Kidney (tissue), 14 donors: ENCODE results near the gene UBA1. TPM values are rescaled to one million over a fixed set of nuclear protein-coding genes. Genes with fewer than 3 reads are reported as not detected.

Source experiments
- DNase-seq, 5 donors: peaks; one replicate each; pipeline ENCODE4 v3.0.0-alpha.2; 2013 to 2020
- FAIRE-seq: peaks from 2 replicates; lab custom pipeline; 2012; peaks lifted over from hg19 to GRCh38; lab: Jason Lieb, UNC
- H3K27ac ChIP-seq, 2 donors: one replicate each; pipeline ENCODE4 v1.7.0; 2013; ENCODE audit warnings: low read depth in 2 of 2, low read length in 2 of 2, inconsistent platforms in 1 of 2
- H3K27me3 ChIP-seq: one replicate; pipeline ENCODE4 v1.7.1; 2013; ENCODE audit warnings: low read length, inconsistent platforms; ENCODE audit not compliant: control insufficient read depth, insufficient read depth
- H3K36me3 ChIP-seq, 3 donors: one replicate each; pipeline versions ENCODE4 v1.7.0 to v1.7.1; 2013; ENCODE audit warnings: low read length in 3 of 3, control low read depth in 1 of 3, inconsistent platforms in 1 of 3; ENCODE audit not compliant: insufficient read depth in 3 of 3, control insufficient read depth in 2 of 3
- H3K4me1 ChIP-seq, 3 donors: one replicate each; pipeline versions ENCODE4 v1.7.0 to v1.7.1; 2013; ENCODE audit warnings: low read length in 3 of 3, inconsistent platforms in 1 of 3, low read depth in 1 of 3; ENCODE audit not compliant: control insufficient read depth in 2 of 3, insufficient read depth in 2 of 3
- H3K4me3 ChIP-seq, 3 donors: one replicate each; pipeline versions ENCODE4 v1.7.0 to v1.8.1; 2013; ENCODE audit warnings: low read length in 3 of 3, control low read depth in 1 of 3, inconsistent platforms in 1 of 3
- H3K9ac ChIP-seq, 3 donors: one replicate each; pipeline versions ENCODE4 v1.7.0 to v1.7.1; 2013; ENCODE audit warnings: low read length in 3 of 3, control low read depth in 1 of 3, inconsistent platforms in 1 of 3
- H3K9me3 ChIP-seq, 3 donors: one replicate each; pipeline versions ENCODE4 v1.7.0 to v1.7.1; 2013; ENCODE audit warnings: low read length in 3 of 3, control low read depth in 1 of 3, inconsistent platforms in 1 of 3; ENCODE audit not compliant: control insufficient read depth in 2 of 3, insufficient read depth in 1 of 3
- intact Hi-C: fragments of 100-400 bp; cut with DNase I; formaldehyde crosslinking; loops from one replicate; pipeline ENCODE4 v1.11.1; 2022
- polyA plus RNA-seq: library from polyadenylated mRNA; stranded (reverse); fragments of 350-450 nt; fragmentation: Illumina TruSeq; extraction: RNeasy Lipid Tissue Mini Kit (QIAGEN cat#74804); gene quantifications from one replicate; pipeline ENCODE4 v1.2.3, GENCODE V29; 2014; ENCODE audit warnings: low read depth, low replicate concordance; ENCODE audit not compliant: insufficient read depth
- total RNA-seq: library from RNA; stranded (reverse); fragmentation: NEBNext Ultra II Directional; extraction: Animal tissue kit (Norgen Biotek cat#: 25700); gene quantifications from one replicate; pipeline ENCODE4 v1.2.1, GENCODE V29; 2021
- TF ChIP-seq, protein P1 (sequence below): IDR thresholded peaks from 3 replicates; pipeline ENCODE4 v1.5.1; 2012; ENCODE audit warnings: mild to moderate bottlenecking, moderate library complexity, borderline replicate concordance; ENCODE audit not compliant: insufficient read depth; ENCODE audit errors: extremely low read depth
- donor health status: control.
- donor health status: control.
- donor health status: control.
- donor health status: control.
- donor health status: control.
- donor health status: DM: yes; HTN: yes; CAD: no.
- donor health status: Normal renal cell carcinoma (clear cell type).

The UBA1 gene
- total and polyA plus RNA-seq, 2 donors from 2014 or later, result 155 to 218 TPM

GRCh38 chrX:47144626-47145394, 48.8 kb upstream of the UBA1 start, which contains the start of the genes NDUFB11 and RBM10:
TSS of gene NDUFB11 (minus strand) at chrX:47144702. CDS start at chrX:47144679, 23 bp downstream.
TSS of gene RBM10 (plus strand) at chrX:47145221. CDS start at chrX:47147482, 2,261 bp downstream.
- Histone ChIP-seq H3K4me3 (peak within 1 kb of the TSS; percentile 88 to 94 (median 93)), H3K27ac (peak within 1 kb of the TSS; percentile 92 to 96), H3K4me1 (peaks cover 0 to 17% (median 0%) of the 10 kb centered on the region in 3 donors), H3K27me3 (no peaks in the 10 kb centered on the region), H3K36me3 (peaks cover 0 to 2% (median 0%) of the 10 kb centered on the region in 3 donors), H3K9me3 (no peaks in the 10 kb centered on the region), H3K9ac (peak within 1 kb of the TSS; percentile 73 to 95 (median 75))
- intact Hi-C loops, result no loop called here
- DNase-seq (peak; percentile 94 to 98 (median 96)), FAIRE-seq (peak; percentile 92)
- TF ChIP-seq, protein P1, sequence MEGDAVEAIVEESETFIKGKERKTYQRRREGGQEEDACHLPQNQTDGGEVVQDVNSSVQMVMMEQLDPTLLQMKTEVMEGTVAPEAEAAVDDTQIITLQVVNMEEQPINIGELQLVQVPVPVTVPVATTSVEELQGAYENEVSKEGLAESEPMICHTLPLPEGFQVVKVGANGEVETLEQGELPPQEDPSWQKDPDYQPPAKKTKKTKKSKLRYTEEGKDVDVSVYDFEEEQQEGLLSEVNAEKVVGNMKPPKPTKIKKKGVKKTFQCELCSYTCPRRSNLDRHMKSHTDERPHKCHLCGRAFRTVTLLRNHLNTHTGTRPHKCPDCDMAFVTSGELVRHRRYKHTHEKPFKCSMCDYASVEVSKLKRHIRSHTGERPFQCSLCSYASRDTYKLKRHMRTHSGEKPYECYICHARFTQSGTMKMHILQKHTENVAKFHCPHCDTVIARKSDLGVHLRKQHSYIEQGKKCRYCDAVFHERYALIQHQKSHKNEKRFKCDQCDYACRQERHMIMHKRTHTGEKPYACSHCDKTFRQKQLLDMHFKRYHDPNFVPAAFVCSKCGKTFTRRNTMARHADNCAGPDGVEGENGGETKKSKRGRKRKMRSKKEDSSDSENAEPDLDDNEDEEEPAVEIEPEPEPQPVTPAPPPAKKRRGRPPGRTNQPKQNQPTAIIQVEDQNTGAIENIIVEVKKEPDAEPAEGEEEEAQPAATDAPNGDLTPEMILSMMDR, result peak; percentile 66

DNA sequence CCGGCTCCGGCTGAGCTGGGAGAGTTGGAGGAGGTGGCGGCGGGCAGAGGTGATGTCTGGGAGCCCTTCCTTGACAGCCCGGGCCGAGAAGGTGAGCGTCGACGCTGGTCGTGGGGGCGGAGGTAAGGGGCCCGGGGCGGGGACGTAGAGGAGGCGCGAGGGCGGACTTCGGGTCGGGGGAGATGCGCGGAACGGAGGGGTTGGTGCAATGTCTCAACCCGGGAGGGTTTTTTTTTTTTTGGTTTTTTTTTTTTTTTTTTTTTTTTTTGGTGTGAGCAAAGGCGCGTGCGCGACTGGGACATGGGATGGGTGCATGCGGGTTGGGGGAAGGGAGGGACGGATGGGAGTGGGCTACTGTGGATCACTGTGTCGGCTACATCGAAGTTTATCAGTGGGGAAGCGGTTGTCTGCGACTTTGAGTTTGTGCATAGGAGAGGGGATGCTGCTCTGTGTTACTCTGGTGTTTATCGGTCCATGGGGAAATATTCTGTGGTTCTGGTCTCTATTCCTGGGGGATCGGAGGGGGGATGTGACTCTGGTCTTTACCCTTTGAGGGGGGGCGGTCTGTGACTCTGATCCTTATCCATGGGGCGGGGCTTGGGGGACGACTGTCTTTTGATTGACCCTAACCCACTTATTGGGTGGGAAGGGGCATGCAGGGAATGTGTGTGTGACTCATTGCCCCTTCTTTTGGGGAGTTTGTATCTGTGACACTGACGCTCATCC, 48.1 kb upstream of the UBA1 start:
- intact Hi-C loops, result no loop called here
- no peak for FAIRE-seq
- peaks cover 0 to 17% (median 0%) of the 10 kb centered on the region in 3 donors for H3K4me1 ChIP-seq
- H3K27me3 ChIP-seq, result no peaks in the 10 kb centered on the region
- H3K4me3 ChIP-seq, result peak overlapping the region; percentile 72 to 93 (median 80)
- H3K9ac ChIP-seq, result peak overlapping the region; percentile 43 to 82 (median 75)
- H3K9me3 ChIP-seq, result no peaks in the 10 kb centered on the region
- H3K36me3 ChIP-seq, result peaks cover 0 to 3% (median 0%) of the 10 kb centered on the region in 3 donors
- DNase-seq, result peak in 4 of 5 donors; percentile 36 to 58 (median 44)
- TF ChIP-seq, protein P1, result no peak
- peak overlapping the region; percentile 92 to 95 for H3K27ac ChIP-seq

DNA sequence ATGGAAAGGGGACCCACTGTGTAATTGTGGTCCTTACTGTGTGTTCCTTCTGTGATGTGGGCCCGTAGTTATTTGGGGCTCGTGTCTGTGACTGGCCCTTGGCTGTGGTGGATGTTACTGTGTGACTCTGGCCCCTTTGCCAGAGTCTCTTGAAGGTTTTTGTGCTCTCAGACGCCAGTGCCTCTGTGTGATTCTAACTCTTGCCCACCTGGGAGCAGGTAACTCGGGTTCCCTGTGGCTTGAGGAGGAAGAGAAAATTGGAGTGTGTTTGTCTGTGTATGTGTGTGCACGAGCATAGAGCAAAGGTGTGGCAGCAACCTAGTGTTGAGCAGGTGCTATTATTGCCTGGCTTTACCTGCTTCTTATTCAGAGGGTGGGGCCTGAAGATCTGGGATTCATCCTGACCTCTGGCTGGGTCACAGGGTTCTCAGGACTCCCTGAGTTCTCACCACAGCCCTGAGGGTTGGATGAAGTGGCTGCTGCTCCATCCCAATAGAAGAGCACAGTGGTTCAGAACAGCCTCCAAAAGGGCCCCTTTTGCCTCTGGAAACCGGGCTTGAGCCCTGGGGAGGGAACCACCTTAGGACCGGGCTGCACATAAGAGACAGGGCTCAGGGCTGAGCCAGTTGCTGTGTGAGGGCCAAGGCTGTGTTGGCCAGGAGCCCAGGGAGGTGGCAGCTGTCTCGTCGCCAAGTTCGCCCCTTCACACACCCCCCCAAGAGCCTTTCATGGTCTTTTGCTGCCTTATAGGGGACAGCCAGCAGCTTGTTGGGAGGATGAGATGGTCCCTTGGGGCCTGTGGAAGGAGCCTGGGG, 47.3 kb upstream of the UBA1 start:
- H3K27me3 ChIP-seq, result no peaks in the 10 kb centered on the region
- H3K9ac ChIP-seq, result peak overlapping the region; percentile 43 to 82 (median 75)
- H3K27ac ChIP-seq, result no peak overlapping the region
- DNase-seq (peak in 1 of 5 donors; percentile 61), FAIRE-seq (no peak)
- peaks cover 0 to 17% (median 0%) of the 10 kb centered on the region in 3 donors for H3K4me1 ChIP-seq
- intact Hi-C loops, result no loop called here
- TF ChIP-seq, protein P1, result no peak
- no peaks in the 10 kb centered on the region for H3K9me3 ChIP-seq
- H3K36me3 ChIP-seq, result peaks cover 0 to 4% (median 0%) of the 10 kb centered on the region in 3 donors
- H3K4me3 ChIP-seq, result peak overlapping the region; percentile 72 to 93 (median 80)
